EL (cell line): ENCODE data around the gene ZCCHC9.
"Not testable (repeated sequence)": the region's sequence is repeated elsewhere in the genome, so short reads cannot be mapped to it uniquely, and the experiment has no call there.

ENCODE experiments used
- DNase-seq: peaks from one replicate; pipeline ENCODE4 v3.0.0-alpha.2; 2016

Gene ZCCHC9

DNA sequence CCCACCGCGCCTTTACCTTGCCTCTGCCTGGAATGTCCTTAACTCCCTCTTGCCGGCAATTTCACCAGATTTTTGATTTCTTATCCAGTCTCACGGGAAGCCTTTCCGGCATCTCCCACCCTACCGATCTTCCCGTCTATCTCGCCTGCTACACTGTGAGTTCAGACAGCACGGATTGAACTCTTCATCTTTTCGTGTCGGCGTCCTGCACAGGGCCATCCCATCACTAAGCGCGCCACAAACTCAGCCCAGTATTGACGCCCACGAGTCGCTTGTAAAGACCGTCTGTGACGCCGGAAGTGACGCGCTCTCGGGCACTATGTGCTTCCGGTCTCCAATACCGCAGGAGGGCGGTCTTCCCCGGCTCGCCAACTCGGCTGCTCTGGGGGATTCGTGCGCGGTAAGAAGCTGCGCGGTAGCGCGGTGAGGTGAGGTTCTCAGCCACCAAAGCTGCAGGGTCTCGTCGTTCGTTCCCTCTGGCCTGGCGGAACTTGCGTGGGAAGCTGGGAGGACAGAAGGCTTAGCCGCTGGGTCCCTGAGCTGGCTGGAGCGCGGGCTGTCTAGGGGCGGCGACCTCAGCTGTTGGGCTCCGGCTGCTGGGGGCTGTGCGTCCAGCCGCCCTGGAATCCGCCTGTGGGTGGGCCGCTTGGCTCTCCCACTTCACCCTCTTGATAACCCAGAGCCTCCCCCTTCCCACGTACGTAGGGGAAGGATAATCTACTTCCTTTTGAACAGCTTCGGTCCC, at the start of gene ZCCHC9:
ZCCHC9 (plus strand) TSS at position 317 of the 745 bp plus-strand sequence. CDS start 3,171 bp downstream, outside the sequence.
- DNase-seq: peak; percentile 95

GRCh38 chr5:81251922-81252321, 49.5 kb upstream of the ZCCHC9 start:
- no peak for DNase-seq

DNA sequence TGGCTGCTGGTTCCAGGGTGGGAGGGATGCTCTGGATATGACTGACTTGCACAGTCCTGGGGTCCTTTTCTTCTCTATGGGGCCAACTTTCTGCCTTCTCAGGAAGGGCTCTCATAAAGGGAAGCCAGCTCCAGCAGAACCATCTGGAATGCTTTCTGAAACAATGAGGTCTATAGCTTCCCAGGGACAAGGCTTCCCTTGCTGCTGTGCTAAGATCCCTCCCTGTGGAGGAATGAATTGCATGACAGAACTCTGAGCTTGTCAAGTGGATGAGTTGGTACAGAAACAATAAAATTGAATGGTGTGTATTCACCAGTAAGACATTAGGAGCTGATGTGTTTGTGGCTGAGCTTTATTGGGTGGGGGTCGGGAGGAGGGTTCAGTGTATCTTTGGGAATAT, 48.5 kb upstream of the ZCCHC9 start:
- DNase-seq: no peak

DNA sequence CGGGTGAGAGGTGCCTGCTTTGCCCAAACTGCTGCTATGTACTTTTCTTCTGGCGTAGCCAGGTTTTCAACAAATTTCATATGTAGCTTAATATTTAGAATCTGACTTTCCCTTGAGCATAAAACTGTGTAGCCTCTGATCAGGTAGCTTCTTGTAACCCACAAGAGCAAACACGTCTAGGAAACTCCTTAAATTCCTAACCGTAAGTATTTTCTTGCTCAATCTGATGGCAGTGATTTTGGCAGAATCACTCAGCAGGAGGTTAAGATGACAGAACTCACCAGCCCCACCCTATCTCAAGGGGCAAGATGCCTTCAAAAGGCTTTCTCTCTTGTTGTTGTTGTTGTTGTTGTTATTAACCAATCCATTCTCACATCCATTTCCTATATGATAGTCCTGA, 47.5 kb upstream of the ZCCHC9 start:
- DNase-seq: no peak

DNA sequence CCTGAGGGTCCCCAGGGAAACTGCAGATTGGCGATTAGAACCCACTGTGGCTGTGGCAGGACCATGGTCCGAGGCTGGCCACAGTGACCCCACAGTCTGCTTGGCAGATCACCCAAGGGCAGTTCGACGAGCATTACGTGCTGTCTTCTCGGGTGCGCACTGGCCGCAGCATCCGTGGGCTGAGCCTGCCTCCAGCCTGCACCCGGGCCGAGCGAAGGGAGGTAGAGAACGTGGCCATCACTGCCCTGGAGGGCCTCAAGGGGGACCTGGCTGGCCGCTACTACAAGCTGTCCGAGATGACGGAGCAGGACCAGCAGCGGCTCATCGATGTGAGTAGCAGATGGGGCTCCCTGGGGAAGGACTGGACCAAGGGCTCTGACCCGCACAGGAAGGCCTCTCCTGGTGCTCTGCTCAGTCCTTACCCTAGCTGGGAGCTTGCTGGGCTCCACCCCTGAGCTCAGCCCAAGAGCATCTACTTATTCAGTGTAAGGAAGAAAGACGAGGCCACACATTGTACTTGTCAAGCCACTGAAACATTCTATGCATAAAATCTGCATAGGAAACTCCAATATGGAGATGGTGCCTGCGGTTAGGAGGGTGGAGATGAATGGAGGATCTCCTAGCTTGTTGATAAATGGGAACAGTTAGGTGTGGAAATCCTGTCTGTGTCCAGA, 46.4 kb upstream of the ZCCHC9 start:
- DNase-seq: no peak

DNA sequence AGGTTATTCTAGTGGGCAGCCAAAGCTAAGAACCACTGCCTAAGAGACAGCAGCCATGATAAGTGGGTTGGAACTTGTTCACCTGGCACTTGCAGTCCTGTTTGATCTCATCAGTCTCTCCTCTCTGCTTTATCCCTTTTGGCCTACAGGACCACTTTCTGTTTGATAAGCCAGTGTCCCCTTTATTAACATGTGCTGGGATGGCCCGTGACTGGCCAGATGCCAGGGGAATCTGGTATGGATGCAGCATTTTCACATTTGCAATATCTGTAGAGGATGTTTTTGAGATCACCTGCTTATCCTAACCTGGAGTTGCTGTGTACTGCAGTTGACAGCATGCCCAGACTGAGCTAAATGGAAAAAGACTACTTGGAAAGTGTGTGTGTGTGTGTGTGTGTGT, 44.6 kb upstream of the ZCCHC9 start:
- DNase-seq: no peak

DNA sequence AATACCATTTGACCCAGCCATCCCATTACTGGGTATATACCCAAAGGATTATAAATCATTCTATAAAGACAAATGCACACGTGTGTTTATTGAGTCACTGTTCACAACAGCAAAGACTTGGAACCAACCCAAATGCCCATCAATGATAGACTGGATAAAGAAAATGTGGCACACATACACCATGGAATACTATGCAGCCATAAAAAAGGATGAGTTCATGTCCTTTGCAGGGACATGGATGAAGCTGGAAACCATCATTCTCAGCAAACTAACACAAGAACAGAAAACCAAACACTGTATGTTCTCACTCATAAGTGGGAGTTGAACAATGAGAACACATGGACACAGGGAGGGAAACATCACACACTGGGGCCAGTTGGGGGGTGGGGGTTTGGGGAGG, 38.6 kb upstream of the ZCCHC9 start:
- DNase-seq: not testable (repeated sequence)

- DNase-seq: no peak
Measured at GRCh38 chr5:81265101-81265500, 36.3 kb upstream of the ZCCHC9 start.

DNA sequence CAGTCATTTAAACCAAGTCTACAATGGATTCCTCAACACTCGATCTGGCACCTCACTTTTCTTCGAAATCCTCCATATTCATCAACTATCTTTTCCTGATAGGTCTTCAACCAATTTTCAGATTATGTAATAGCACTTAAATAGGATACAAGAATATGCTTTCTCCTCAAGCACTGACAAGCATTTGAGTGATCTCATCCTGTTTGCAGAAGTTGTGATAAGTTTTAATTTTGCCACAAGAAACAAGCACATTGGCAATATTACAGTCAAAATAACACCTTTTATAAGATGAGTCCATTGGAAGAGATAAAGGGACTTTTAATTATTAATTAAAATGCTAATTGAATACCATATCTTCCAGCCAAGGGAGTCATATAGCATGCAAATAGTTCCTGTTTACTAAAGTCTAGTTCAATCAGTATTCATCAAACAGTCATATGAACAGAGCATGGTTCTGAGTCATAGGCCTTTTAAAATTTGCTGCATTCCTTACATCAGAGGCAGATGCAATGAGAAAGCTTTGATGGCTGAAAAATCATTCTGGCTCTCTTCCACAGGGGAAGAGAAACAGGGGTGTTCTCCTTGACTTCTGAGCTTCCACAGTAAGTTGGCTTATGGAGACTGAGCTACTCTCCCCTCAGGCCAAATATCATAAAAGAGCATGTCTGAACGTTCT, 32.7 kb upstream of the ZCCHC9 start:
- DNase-seq: peak; percentile 89

DNA sequence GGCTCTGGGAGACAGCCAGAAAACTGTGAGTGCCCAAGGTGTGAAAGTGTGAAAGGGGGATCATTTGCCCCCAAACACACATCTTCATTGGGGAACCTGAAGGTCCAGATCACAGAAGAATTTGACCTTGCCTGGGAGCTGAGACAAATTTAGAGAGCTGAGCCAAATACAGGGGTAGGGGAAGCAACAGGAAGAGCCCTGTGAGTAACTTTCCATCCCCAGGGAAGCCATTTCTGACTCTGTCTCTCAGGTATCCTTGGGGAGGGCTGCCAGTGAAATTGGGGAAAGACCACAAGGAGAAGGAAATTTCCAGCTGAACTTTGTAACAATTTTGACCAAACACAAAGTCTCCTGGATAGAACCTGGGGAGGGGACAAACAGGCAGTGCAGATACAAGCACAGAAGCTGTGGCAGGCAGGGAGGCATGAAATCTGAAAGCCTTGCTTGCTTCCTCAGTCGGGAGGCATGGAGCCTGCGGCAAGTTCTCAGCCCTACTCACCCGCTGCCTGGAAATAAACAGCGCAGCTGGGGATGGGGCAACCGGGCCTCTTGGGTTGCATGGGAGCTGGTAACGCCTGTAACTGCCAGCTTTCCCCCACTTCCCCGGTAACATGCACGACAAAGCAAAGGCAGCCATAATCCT, 31.5 kb upstream of the ZCCHC9 start:
- no peak for DNase-seq

DNA sequence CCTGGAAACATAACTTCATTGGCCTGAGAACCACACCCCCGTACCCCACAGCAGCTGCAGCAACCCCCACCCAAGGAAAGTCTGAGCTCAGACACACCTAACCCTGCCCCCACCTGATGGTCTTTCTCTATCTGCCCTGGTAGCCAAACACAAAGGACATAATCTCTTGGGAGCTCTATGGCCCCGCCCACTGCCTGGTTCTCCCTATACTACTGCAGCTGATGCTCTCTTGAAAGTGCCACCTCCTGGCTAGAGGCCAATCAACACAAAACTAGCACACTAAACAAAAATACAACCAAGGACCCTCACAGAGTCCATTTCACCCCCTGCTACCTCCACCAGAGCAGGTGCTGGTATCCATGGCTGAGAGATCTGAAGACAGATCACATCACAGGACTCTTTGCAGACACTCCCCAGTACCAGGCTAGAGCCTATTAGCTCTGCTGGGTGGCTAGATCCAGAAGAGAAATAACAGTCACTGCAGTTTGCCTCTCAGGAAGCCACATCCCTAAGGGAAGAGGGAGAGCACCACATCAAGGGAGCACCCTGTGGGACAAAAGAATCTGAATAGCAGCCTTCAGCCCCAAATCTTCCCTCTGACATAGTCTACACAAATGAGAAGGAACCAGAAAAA, 30.9 kb upstream of the ZCCHC9 start:
- not testable (repeated sequence) for DNase-seq

GRCh38 chr5:81283976-81284375, 17.4 kb upstream of the ZCCHC9 start:
- no peak for DNase-seq

DNA sequence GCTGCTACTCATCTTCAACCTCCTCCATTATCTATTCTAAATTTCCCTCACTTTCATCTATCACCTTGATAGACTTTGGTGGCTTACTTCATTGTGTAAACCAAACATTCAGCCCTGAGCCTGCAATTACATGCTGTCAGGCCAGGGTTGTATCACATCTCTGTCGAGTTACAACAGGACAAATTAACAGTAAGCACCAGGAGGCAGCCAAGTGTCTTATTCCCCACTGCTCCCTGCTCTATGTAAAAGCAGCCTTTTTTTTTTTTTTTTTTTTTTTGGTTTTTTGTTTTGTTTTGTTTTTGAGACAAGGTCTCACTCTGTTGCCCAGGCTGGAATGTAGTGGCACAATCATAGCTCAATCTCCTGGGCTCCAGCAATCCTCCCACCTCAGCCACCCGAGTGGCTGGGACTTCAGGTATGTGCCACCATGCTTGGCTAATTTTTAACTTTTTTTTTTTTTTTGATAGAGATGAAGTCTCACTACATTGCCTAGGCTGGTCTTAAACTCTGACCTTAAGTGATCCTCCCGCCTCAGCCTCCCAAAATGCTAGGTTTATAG, 15.2 kb upstream of the ZCCHC9 start:
- no peak for DNase-seq

DNA sequence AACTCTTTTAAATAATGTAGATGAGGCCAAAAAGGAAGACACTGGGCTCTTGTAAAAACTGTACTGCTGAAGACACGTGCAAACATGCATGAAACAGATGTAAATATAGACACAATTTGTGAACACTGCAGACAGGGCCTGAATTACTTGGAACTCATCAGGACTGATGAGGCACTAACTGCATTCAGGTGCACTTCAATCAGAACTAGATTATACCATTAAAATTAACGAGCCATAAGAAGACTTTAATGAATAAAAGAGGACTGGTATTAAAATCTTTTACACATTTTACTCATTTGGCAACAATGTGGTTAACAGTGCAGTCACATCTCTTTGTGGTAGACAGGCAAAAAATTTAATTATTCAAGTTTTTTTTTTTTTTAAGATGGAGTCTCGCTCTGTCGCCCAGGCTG, 13.4 kb upstream of the ZCCHC9 start:
- no peak for DNase-seq

- DNase-seq: no peak
Measured at GRCh38 chr5:81290146-81290545, 11.2 kb upstream of the ZCCHC9 start.

DNA sequence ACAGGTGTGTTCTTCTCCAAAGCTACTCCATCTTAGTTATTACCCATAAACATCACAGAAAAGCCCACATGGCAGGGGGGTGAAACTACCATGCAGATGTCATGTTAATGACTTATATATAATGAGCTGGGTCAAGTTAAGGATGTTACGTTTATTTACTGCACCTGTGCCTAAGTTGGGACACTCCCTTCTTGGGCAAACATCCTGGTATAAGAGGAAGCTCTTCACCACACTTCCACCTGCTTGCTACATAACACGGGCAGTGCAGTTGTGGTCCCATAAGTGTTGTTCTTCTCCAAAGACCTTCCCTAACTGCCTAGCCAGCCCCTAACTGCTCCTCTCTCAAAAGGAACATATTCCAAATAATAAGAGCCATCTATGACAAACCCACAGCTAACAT, 9.3 kb upstream of the ZCCHC9 start:
- no peak for DNase-seq

GRCh38 chr5:81294021-81294420, 7.4 kb upstream of the ZCCHC9 start:
- not testable (repeated sequence) for DNase-seq

GRCh38 chr5:81297531-81297930, 3.9 kb upstream of the ZCCHC9 start:
- no peak for DNase-seq

DNA sequence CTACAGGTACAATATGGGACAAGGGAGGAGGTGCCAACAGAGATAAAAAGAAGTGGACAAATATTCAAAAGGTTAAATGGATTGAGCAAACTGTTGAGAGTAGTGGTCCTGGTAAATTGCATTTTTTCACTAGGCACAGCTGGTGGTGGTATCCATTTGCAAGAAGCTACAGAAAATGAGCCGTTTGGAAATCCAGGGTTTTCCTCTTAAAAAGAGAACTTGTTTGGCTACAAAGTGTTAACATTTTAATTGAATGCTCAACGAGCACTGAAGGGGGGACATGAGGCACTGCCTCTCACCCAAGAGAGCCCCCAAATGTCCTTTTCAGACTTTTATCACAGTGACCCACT, 491 bp upstream of the ZCCHC9 start:
- no peak for DNase-seq

- peak; percentile 28 for DNase-seq
Measured at GRCh38 chr5:81302596-81302995, 1.2 kb downstream of the ZCCHC9 start.

DNA sequence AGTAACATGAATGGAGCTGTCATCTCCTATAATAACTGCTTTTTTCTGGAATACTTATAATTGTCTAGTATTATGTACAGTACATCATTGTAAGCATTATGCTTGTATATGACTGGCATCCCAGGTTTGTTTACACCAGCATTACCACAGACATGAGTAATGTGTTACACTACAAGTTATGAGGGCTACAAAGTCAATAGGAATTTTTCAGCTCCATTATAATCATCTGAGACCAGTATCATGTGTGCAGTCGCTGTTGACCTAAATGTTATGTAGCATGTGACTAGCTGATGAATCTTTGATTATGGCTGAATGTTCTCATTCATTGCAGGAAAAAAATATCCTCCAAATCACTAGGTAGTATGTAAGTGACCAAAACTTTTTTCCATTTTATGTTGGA, 2.2 kb downstream of the ZCCHC9 start:
- peak; percentile 84 for DNase-seq

- DNase-seq: no peak
Measured at GRCh38 chr5:81305785-81306184, 4.4 kb downstream of the ZCCHC9 start.

DNA sequence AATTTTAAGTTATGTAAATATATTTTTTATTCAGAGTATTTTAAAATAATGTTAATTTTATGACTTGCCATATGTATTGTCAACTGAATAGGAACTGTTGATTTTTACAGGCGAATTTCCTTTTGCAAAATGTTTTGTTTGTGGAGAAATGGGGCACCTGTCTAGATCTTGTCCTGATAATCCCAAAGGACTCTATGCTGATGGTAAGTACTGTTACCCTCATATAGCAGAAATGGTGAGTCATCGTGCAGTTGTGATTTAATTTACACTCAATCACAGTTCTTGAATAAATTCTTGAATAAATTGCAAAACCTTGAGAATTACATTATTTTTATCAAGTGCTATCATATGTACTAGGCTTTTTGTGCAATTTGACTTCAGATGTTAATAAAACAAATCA, 7.4 kb downstream of the ZCCHC9 start:
- no peak for DNase-seq
